Stimulated activated CD8-positive, alpha-beta memory T cell treated with anti-CD3 and anti-CD28 coated beads, Interleukin-7, amount 100 ng/mL, for 4 hours (primary cell): ENCODE results near the gene KANK2.

Source experiments
- DNase-seq, 2 donors: peaks; one replicate each; pipeline ENCODE4 v3.0.0-alpha.2; 2020; ENCODE audit warnings: low read depth in 2 of 2

KANK2 gene

GRCh38 chr19:11197291-11198174 lies at the start of gene KANK2:
Gene KANK2 (minus strand): TSS chr19:11197545. CDS start chr19:11194511, 3,034 bp downstream.
- peak; percentile 45 to 63 for DNase-seq

- DNase-seq: no peak
These were observed 49.6 kb upstream of the KANK2 start for GRCh38 chr19:11246941-11247340.

- no peak for DNase-seq
These were observed 47.7 kb upstream of the KANK2 start for GRCh38 chr19:11244846-11245589.

- DNase-seq: no peak
These were observed 46.4 kb upstream of the KANK2 start for GRCh38 chr19:11243798-11244169.

GRCh38 chr19:11242864-11243797 lies 45.8 kb upstream of the KANK2 start:
- DNase-seq: peak; percentile 70 to 72

- no peak for DNase-seq
These were observed 44.7 kb upstream of the KANK2 start for GRCh38 chr19:11242025-11242424.

- DNase-seq: no peak
These were observed 42.7 kb upstream of the KANK2 start for GRCh38 chr19:11240008-11240444.

GRCh38 chr19:11239377-11240000 lies 42.1 kb upstream of the KANK2 start, which contains the start of gene ANGPTL8:
Gene ANGPTL8 (plus strand): TSS chr19:11239619. CDS start chr19:11239638, 19 bp downstream.
- DNase-seq: no peak

- no peak for DNase-seq
These were observed 41.5 kb upstream of the KANK2 start for GRCh38 chr19:11238781-11239376.

- no peak for DNase-seq
These were observed 40.7 kb upstream of the KANK2 start for GRCh38 chr19:11238041-11238440.

GRCh38 chr19:11237321-11237720 lies 40.0 kb upstream of the KANK2 start:
- no peak for DNase-seq

- no peak for DNase-seq
These were observed 39.3 kb upstream of the KANK2 start for GRCh38 chr19:11236324-11237301.

- no peak for DNase-seq
These were observed 37.2 kb upstream of the KANK2 start for GRCh38 chr19:11234486-11235075.

- DNase-seq: no peak
These were observed 35.7 kb upstream of the KANK2 start for GRCh38 chr19:11233073-11233472.

- DNase-seq: no peak
These were observed 35.2 kb upstream of the KANK2 start for GRCh38 chr19:11232555-11232954.

GRCh38 chr19:11230621-11231386 lies 33.5 kb upstream of the KANK2 start:
- no peak for DNase-seq

- no peak for DNase-seq
These were observed 30.0 kb upstream of the KANK2 start for GRCh38 chr19:11227195-11227886.

GRCh38 chr19:11226716-11227166 lies 29.4 kb upstream of the KANK2 start:
- no peak for DNase-seq
